Smooth muscle cell (in vitro differentiated cells): ENCODE measurements around the gene GZF1. TPM values are rescaled to one million over a fixed set of nuclear protein-coding genes. Genes with fewer than 3 reads are reported as not detected.
A peak's percentile ranks its signal among the peaks of the same experiment; 100 is the strongest.

Experiments
- DNase-seq: peaks from one replicate; lab custom pipeline; 2025; ENCODE audit not compliant: unreplicated experiment; lab: John Stamatoyannopoulos, UW
- H2AFZ ChIP-seq: fragments of 200-600 bp; sonication (generic); 2 replicates; pipeline ENCODE4 v1.6.0; 2016; ENCODE audit warnings: antibody characterized with exemption, low read depth, mild to moderate bottlenecking
- H3F3A ChIP-seq: fragments of 200-600 bp; sonication (generic); 2 replicates; pipeline ENCODE4 v1.6.0; 2017; ENCODE audit warnings: antibody characterized with exemption, low read depth
- H3K27ac ChIP-seq: fragments of 200-600 bp; sonication (generic); 2 replicates; pipeline ENCODE4 v1.5.1; 2016; ENCODE audit warnings: low read depth, mild to moderate bottlenecking
- H3K27me3 ChIP-seq: fragments of 200-600 bp; sonication (generic); 2 replicates; pipeline ENCODE4 v1.6.1; 2016; ENCODE audit warnings: low read depth, mild to moderate bottlenecking
- H3K36me3 ChIP-seq: fragments of 200-600 bp; sonication (generic); 2 replicates; pipeline ENCODE4 v1.5.1; 2016; ENCODE audit warnings: low read depth
- H3K4me1 ChIP-seq: fragments of 200-600 bp; sonication (generic); 2 replicates; pipeline ENCODE4 v1.5.1; 2016; ENCODE audit warnings: low read depth
- H3K4me2 ChIP-seq: fragments of 200-600 bp; sonication (generic); 2 replicates; pipeline ENCODE4 v1.6.0; 2016; ENCODE audit warnings: mild to moderate bottlenecking
- H3K4me3 ChIP-seq: fragments of 200-600 bp; sonication (generic); 2 replicates; pipeline ENCODE4 v1.5.1; 2016; ENCODE audit warnings: mild to moderate bottlenecking
- H3K79me2 ChIP-seq: fragments of 200-600 bp; sonication (generic); 2 replicates; pipeline ENCODE4 v1.6.0; 2016; ENCODE audit warnings: low read depth, mild to moderate bottlenecking
- H3K9ac ChIP-seq: fragments of 200-600 bp; sonication (generic); 2 replicates; pipeline ENCODE4 v1.6.0; 2016; ENCODE audit warnings: low read depth
- H3K9me3 ChIP-seq: fragments of 200-600 bp; sonication (generic); replicated peaks from 2 replicates; pipeline ENCODE4 v1.5.1; 2016; ENCODE audit warnings: low read depth
- H4K20me1 ChIP-seq: fragments of 200-600 bp; sonication (generic); 2 replicates; pipeline ENCODE4 v1.6.0; 2016; ENCODE audit warnings: low read depth
- WGBS: methylation state at CpG from one replicate; pipeline ENCODE4 v1.1.7; 2016; ENCODE audit warnings: low lambda C conversion rate; 5-methylcytosine and 5-hydroxymethylcytosine counted together
- polyA plus RNA-seq: library from polyadenylated mRNA; unstranded; fragments of >200 nt; fragmentation: Nextera tagmentation; extraction: Ambion mirVana; gene quantifications from 2 replicates; pipeline ENCODE4 v1.2.1, GENCODE V29; 2016
- total RNA-seq: library from RNA; depleted of rRNA; stranded (reverse); fragments of >200 nt; gene quantifications from 2 replicates; pipeline ENCODE4 v1.2.3, GENCODE V29; 2014
- TF ChIP-seq, protein P1 (sequence below): fragments of 200-600 bp; sonication (generic); IDR thresholded peaks from 2 replicates; pipeline ENCODE4 v1.5.1; 2017; ENCODE audit warnings: borderline replicate concordance, mild to moderate bottlenecking, antibody characterized with exemption; ENCODE audit not compliant: insufficient read depth, poor library complexity, severe bottlenecking

Gene GZF1
- total and polyA plus RNA-seq, 2 experiments from 2014 or later = 6.0 to 13.7 TPM

DNA sequence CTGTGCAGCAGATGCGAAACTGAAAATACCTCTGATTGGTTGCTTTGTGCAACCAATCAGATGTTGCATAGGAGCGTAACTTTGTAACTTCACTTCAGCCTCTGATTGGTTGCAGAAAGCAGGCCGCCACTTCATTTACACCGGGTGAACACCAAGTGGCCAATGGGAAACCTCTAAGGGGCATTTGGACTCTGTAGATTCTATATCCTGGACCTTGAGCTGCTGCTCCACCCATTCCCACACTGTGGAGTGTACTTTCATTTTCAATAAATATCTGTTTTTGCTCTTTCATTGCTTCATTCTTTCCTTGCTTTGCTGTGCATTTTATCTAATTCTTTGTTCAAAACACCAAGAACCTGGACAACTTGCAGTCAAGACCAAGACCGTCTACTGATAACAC is 25.5 kb upstream of the GZF1 start:
- H4K20me1 ChIP-seq = no peaks in the 10 kb centered on the region
- H3K9ac ChIP-seq = no peak overlapping the region
- no peaks in the 10 kb centered on the region for H3K36me3 ChIP-seq
- 96% methylated on average over 5 of the region's 5 CpGs for WGBS
- H3K4me1 ChIP-seq = no peaks in the 10 kb centered on the region
- TF ChIP-seq, protein P1, sequence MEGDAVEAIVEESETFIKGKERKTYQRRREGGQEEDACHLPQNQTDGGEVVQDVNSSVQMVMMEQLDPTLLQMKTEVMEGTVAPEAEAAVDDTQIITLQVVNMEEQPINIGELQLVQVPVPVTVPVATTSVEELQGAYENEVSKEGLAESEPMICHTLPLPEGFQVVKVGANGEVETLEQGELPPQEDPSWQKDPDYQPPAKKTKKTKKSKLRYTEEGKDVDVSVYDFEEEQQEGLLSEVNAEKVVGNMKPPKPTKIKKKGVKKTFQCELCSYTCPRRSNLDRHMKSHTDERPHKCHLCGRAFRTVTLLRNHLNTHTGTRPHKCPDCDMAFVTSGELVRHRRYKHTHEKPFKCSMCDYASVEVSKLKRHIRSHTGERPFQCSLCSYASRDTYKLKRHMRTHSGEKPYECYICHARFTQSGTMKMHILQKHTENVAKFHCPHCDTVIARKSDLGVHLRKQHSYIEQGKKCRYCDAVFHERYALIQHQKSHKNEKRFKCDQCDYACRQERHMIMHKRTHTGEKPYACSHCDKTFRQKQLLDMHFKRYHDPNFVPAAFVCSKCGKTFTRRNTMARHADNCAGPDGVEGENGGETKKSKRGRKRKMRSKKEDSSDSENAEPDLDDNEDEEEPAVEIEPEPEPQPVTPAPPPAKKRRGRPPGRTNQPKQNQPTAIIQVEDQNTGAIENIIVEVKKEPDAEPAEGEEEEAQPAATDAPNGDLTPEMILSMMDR = no peak
- H3K27me3 ChIP-seq = no peaks in the 10 kb centered on the region
- no peak overlapping the region for H3K4me3 ChIP-seq
- DNase-seq = no peak
- no peak overlapping the region for H3K4me2 ChIP-seq
- H3K9me3 ChIP-seq = no peaks in the 10 kb centered on the region
- no peak overlapping the region for H2AFZ ChIP-seq
- no peaks in the 10 kb centered on the region for H3F3A ChIP-seq
- no peaks in the 10 kb centered on the region for H3K79me2 ChIP-seq
- H3K27ac ChIP-seq = no peak overlapping the region

DNA sequence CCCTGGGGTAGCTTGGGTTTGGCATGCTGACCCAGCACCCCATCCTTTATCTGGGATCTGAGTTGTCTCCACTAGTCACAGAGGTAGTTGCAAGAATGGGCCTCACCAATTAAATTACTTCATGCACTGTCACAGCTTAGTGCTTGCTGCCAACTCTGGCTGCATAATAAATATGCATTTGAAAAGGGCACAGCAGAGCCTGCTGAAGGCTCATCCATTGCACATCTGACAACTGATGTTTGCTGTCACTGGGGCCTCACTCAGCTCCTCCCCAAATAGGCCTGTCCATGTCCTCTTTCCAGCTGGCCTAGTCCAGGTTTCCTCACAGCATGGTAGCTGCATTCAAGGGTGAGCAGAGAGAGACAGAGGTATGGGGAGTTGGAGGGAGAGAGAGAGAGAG is 24.7 kb upstream of the GZF1 start:
- no peaks in the 10 kb centered on the region for H3K9me3 ChIP-seq
- H3K4me2 ChIP-seq = no peak overlapping the region
- H3K9ac ChIP-seq = no peak overlapping the region
- H4K20me1 ChIP-seq = no peaks in the 10 kb centered on the region
- DNase-seq = no peak
- H2AFZ ChIP-seq = no peak overlapping the region
- no peaks in the 10 kb centered on the region for H3K27me3 ChIP-seq
- H3K4me1 ChIP-seq = no peaks in the 10 kb centered on the region
- H3K79me2 ChIP-seq = no peaks in the 10 kb centered on the region
- TF ChIP-seq, protein P1 = no peak
- no peaks in the 10 kb centered on the region for H3K36me3 ChIP-seq
- H3F3A ChIP-seq = no peaks in the 10 kb centered on the region
- H3K4me3 ChIP-seq = no peak overlapping the region
- H3K27ac ChIP-seq = no peak overlapping the region

DNA sequence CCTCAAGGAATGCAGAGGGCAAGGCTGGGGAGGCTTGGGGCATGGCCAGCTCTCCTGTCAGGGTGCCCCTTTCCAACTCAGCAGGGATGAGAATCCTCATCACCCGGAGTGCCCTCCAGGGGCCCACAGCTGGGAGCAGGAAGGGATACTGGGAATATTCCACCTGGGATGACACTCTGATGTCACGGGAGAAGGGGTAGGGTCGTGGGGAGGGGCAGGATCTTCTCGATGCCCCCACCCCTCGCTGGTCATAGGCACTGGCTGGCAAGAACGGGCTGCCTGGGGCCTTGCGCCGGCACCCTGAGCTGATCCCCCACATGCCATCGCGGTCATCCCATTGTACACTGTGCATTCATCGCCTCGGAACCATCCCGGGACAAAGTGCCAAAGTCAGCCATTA is 22.0 kb upstream of the GZF1 start:
- DNase-seq = no peak
- Histone ChIP-seq H3K9ac (no peak overlapping the region), H3K79me2 (no peaks in the 10 kb centered on the region), H3F3A (no peaks in the 10 kb centered on the region), H3K4me3 (no peak overlapping the region), H3K9me3 (no peaks in the 10 kb centered on the region), H4K20me1 (no peaks in the 10 kb centered on the region), H3K27ac (no peak overlapping the region), H3K4me2 (no peak overlapping the region), H3K36me3 (no peaks in the 10 kb centered on the region), H3K27me3 (no peaks in the 10 kb centered on the region), H2AFZ (no peak overlapping the region), H3K4me1 (no peaks in the 10 kb centered on the region)
- TF ChIP-seq, protein P1 = no peak
- WGBS = 83% methylated on average over 13 of the region's 13 CpGs

DNA sequence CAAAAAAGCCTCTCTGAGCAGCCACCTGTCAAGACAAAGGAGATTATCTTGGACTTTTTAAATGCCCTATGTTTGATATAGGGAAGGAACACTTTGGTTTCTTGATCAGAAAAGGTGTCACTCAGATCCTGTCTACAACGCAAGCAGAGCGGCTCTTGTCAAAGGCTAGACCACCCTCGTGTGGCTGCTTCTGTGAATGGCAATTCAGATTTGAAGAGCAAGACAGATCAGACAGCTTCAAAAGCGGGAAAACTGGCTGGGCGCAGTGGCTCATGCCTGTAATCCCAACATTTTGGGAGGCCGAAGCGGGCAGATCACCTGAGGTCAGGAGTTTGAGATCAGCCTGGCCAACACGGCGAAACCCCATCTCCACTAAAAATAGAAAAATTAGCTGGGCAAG is 21.5 kb upstream of the GZF1 start:
- Histone ChIP-seq H3K27ac (no peak overlapping the region), H3K27me3 (no peaks in the 10 kb centered on the region), H3K9ac (no peak overlapping the region), H3K4me2 (no peak overlapping the region), H3K36me3 (no peaks in the 10 kb centered on the region), H3K9me3 (no peaks in the 10 kb centered on the region), H3K4me3 (no peak overlapping the region), H3K4me1 (no peaks in the 10 kb centered on the region), H3K79me2 (no peaks in the 10 kb centered on the region), H3F3A (no peaks in the 10 kb centered on the region), H4K20me1 (no peaks in the 10 kb centered on the region), H2AFZ (no peak overlapping the region)
- WGBS = 47% methylated on average over 9 of the region's 9 CpGs
- DNase-seq = no peak
- TF ChIP-seq, protein P1 = peak; percentile 81
